Measurements from ENCODE around the gene ASTN2.

DNA sequence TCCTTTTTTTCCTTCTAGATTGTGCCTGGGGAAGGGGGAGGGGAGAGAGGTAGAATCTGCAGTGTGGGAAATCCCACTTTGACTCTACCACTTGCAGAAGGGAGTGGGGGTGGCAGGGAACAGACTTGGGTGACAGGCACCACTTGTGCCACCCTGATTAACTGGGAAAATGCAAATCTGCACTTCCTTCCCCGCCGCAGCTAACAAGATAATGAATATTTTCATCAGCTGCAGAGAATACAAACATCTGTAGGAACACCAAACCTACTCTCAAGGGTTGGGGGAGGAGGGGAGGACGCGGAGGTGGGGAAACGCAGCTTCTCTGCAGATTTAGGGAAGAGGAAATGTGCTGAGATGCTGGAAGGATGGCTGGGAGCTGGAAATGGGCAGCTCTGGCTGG lies 654.2 kb downstream of the ASTN2 start:
- TF ChIP-seq, protein P1, sequence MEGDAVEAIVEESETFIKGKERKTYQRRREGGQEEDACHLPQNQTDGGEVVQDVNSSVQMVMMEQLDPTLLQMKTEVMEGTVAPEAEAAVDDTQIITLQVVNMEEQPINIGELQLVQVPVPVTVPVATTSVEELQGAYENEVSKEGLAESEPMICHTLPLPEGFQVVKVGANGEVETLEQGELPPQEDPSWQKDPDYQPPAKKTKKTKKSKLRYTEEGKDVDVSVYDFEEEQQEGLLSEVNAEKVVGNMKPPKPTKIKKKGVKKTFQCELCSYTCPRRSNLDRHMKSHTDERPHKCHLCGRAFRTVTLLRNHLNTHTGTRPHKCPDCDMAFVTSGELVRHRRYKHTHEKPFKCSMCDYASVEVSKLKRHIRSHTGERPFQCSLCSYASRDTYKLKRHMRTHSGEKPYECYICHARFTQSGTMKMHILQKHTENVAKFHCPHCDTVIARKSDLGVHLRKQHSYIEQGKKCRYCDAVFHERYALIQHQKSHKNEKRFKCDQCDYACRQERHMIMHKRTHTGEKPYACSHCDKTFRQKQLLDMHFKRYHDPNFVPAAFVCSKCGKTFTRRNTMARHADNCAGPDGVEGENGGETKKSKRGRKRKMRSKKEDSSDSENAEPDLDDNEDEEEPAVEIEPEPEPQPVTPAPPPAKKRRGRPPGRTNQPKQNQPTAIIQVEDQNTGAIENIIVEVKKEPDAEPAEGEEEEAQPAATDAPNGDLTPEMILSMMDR (IDR thresholded peaks at IDR 0.05; ENCODE audit: low read length) = no peak
- no peak for TF ChIP-seq EZH2 (IDR thresholded peaks at IDR 0.05; ENCODE audit: borderline replicate concordance, low read length)

All from OCI-LY1 (cell line).